Measurements from ENCODE around the gene CELF2. TPM values are rescaled to one million over a fixed set of nuclear protein-coding genes. Genes with fewer than 3 reads are reported as not detected.

Gene CELF2
- total RNA-seq, 2 donors from 2014 or later: 63.2 to 69.4 TPM

- H3K4me1 ChIP-seq: peaks cover 0 to 27% of the 10 kb centered on the region in 2 donors
- H3K27me3 ChIP-seq: no peaks in the 10 kb centered on the region
- DNase-seq (ENCODE audit: low spot score): no peak
- no peak overlapping the region for H3K4me3 ChIP-seq
- no peaks in the 10 kb centered on the region for H3K9me3 ChIP-seq
- peaks cover 6% of the 10 kb centered on the region for H3K36me3 ChIP-seq
- TF ChIP-seq, protein P1, sequence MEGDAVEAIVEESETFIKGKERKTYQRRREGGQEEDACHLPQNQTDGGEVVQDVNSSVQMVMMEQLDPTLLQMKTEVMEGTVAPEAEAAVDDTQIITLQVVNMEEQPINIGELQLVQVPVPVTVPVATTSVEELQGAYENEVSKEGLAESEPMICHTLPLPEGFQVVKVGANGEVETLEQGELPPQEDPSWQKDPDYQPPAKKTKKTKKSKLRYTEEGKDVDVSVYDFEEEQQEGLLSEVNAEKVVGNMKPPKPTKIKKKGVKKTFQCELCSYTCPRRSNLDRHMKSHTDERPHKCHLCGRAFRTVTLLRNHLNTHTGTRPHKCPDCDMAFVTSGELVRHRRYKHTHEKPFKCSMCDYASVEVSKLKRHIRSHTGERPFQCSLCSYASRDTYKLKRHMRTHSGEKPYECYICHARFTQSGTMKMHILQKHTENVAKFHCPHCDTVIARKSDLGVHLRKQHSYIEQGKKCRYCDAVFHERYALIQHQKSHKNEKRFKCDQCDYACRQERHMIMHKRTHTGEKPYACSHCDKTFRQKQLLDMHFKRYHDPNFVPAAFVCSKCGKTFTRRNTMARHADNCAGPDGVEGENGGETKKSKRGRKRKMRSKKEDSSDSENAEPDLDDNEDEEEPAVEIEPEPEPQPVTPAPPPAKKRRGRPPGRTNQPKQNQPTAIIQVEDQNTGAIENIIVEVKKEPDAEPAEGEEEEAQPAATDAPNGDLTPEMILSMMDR (IDR thresholded peaks at IDR 0.05): no peak
- H3K27ac ChIP-seq: peak overlapping the region; percentile 30 to 42
Measured at GRCh38 chr10:11057448-11057847, 39.8 kb downstream of the CELF2 start.

DNA sequence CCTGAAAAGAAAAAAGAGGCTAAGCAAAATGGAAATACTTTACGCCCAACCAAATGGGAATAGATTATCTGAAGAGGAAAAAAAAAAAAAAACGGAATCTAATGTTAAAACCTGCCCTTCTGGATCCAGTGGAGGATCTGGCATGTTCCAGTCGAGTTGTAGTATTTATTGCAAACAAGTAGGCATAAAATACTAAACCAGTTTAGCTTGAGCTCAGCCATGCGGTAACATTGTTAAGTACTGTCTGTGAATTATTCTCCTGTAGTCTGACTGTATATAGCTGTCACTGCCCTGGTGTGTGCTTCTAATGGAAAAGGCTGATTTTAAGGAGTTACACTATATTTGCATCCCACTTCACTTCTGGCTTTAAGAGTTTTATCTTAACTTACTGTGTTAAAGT is 40.3 kb downstream of the CELF2 start:
- no peak overlapping the region for H3K4me3 ChIP-seq
- H3K36me3 ChIP-seq: peaks cover 6% of the 10 kb centered on the region
- H3K4me1 ChIP-seq: peaks cover 0 to 27% of the 10 kb centered on the region in 2 donors
- no peak for DNase-seq (ENCODE audit: low spot score)
- TF ChIP-seq, protein P1 (IDR thresholded peaks at IDR 0.05): no peak
- H3K9me3 ChIP-seq: no peaks in the 10 kb centered on the region
- H3K27me3 ChIP-seq: no peaks in the 10 kb centered on the region
- peak overlapping the region; percentile 30 to 42 for H3K27ac ChIP-seq

- TF ChIP-seq, protein P1 (IDR thresholded peaks at IDR 0.05): no peak
- Histone ChIP-seq H3K4me3 (no peak overlapping the region), H3K9me3 (no peaks in the 10 kb centered on the region), H3K27me3 (no peaks in the 10 kb centered on the region), H3K27ac (peak overlapping the region in 1 of 2 donors; percentile 18), H3K4me1 (peaks cover 0 to 31% of the 10 kb centered on the region in 2 donors), H3K36me3 (peaks cover 6% of the 10 kb centered on the region)
- no peak for DNase-seq (ENCODE audit: low spot score)
Measured at GRCh38 chr10:11058965-11059364, 41.3 kb downstream of the CELF2 start.

GRCh38 chr10:11063856-11064255 is 46.2 kb downstream of the CELF2 start:
- no peak overlapping the region for H3K27ac ChIP-seq

GRCh38 chr10:11064832-11065231 is 47.2 kb downstream of the CELF2 start:
- Histone ChIP-seq H3K27ac (no peak overlapping the region), H3K36me3 (no peaks in the 10 kb centered on the region), H3K9me3 (no peaks in the 10 kb centered on the region), H3K4me3 (no peak overlapping the region), H3K27me3 (no peaks in the 10 kb centered on the region), H3K4me1 (peaks cover 0 to 41% of the 10 kb centered on the region in 2 donors)
- DNase-seq (ENCODE audit: low spot score): no peak
- TF ChIP-seq, protein P1 (IDR thresholded peaks at IDR 0.05): no peak

More at GRCh38 chr10:11063856-11064255, 46.2 kb downstream of the CELF2 start:
- Histone ChIP-seq H3K9me3 (no peaks in the 10 kb centered on the region), H3K4me3 (no peak overlapping the region), H3K4me1 (peaks cover 0 to 49% of the 10 kb centered on the region in 2 donors), H3K27me3 (no peaks in the 10 kb centered on the region), H3K36me3 (no peaks in the 10 kb centered on the region)
- TF ChIP-seq, protein P1 (IDR thresholded peaks at IDR 0.05): no peak
- DNase-seq (ENCODE audit: low spot score): no peak

DNA sequence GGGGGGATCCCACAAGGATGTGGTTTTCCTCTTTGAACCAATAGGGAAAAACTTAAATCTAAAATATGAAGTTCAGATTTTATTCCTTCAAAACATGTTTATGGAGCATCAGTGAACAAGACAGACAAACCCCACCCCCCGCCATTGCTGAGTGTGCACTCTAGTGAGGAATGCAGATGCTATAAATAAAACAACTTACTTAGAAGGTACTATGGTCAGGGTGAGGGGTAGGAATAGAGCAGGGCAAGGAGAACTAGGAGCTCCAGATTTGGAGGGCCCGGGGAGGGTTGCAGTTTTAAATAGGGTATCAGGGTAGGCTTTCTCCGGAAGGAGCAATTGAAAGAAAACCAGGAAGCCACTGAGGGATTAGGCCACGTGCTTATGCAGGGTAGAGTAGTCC is 47.9 kb downstream of the CELF2 start:
- Histone ChIP-seq H3K27ac (no peak overlapping the region), H3K4me1 (peaks cover 0 to 41% of the 10 kb centered on the region in 2 donors), H3K36me3 (no peaks in the 10 kb centered on the region), H3K9me3 (no peaks in the 10 kb centered on the region), H3K27me3 (no peaks in the 10 kb centered on the region), H3K4me3 (no peak overlapping the region)
- TF ChIP-seq, protein P1 (IDR thresholded peaks at IDR 0.05): no peak
- no peak for DNase-seq (ENCODE audit: low spot score)
